ENCODE results near the gene DIRAS3. TPM values are rescaled to one million over a fixed set of nuclear protein-coding genes. Genes with fewer than 3 reads are reported as not detected.

The DIRAS3 gene
- polyA plus RNA-seq, 1 donor from 2014 or later = 8.0 TPM

DNA sequence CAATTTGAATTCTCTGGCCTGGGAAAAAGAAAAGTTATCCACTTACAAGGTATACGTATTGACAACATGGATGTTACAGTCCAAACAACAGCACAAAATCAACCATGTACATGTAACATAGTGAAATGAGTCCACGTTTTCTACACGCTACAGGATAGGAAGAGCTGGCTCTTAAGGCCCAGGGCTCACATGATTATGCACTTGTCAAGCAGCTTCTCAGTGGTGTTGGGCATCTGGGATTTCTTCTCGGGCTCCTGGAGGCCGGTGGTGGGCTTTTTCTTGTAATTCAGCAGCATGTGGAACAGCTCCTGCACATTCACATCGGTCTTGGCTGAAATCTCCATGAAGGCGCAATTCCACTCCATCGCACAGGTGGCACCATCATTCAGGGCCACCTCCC lies 4.0 kb downstream of the DIRAS3 start:
- no peaks in the 10 kb centered on the region for H3F3A ChIP-seq (ENCODE audit: insufficient read depth, low read length, poor library complexity, severe bottlenecking)
- no peaks in the 10 kb centered on the region for H4K20me1 ChIP-seq (ENCODE audit: insufficient read depth)
- H3K79me2 ChIP-seq (replicated peaks; ENCODE audit: insufficient read depth, low read length) = no peaks in the 10 kb centered on the region
- TF ChIP-seq RAD21 (conservative IDR thresholded peaks at IDR 0.05) = no peak
- no peak for TF ChIP-seq MXI1 (conservative IDR thresholded peaks at IDR 0.05; ENCODE audit: poor library complexity, severe bottlenecking)
- TF ChIP-seq TAF1 (IDR thresholded peaks at IDR 0.05; ENCODE audit: low read depth) = no peak
- no peak for TF ChIP-seq POLR2AphosphoS5 (IDR thresholded peaks at IDR 0.05)
- no peak overlapping the region for H3K4me3 ChIP-seq (ENCODE audit: low read length)
- no peak overlapping the region for H3K9ac ChIP-seq (ENCODE audit: low read length)
- H3K27ac ChIP-seq (ENCODE audit: low read length) = no peak overlapping the region
- no peaks in the 10 kb centered on the region for H3K36me3 ChIP-seq (ENCODE audit: insufficient read depth, low read length)
- H3K9me2 ChIP-seq (ENCODE audit: insufficient read depth, low read length) = no peaks in the 10 kb centered on the region
- no peak overlapping the region for H3K4me2 ChIP-seq (ENCODE audit: low read length)
- no peak overlapping the region for H2AFZ ChIP-seq (ENCODE audit: low read depth, low read length)
- peaks cover 26% of the 10 kb centered on the region for H3K27me3 ChIP-seq (ENCODE audit: insufficient read depth, low read depth, low read length)
- no peaks in the 10 kb centered on the region for H3K9me3 ChIP-seq (ENCODE audit: low read length)

DNA sequence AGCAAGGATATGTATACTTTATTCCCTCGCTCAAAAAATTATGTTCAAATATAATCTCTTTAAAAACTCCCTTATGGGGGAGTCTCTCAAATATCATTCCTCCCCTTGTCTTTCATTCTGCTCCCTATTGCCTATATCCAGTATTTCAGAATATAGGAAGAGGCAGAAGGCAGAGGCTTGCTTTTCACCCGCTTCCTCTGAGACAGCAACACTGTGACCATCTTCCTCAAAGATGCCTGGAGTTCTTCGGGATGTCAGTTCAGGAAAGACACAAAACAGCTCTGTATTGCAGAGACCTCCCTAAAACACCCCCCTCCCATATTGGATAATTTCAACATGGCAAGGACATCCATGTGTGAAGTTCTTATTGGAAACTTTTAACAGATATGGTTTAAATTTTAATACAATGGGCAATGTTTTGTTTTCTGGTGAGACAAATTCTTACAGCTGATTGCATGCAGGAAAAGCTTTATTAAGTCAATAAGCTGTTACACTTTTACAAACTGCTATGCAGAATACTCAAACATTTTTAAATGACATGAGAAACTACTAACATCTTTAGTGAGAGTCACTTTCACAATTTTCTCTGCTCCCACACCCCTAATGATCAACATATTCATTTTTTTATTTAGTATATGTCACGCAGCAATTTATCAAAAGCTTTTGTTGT lies 4.8 kb downstream of the DIRAS3 start:
- H4K20me1 ChIP-seq (ENCODE audit: insufficient read depth) = no peaks in the 10 kb centered on the region
- H3K9me3 ChIP-seq (ENCODE audit: low read length) = no peaks in the 10 kb centered on the region
- H3K79me2 ChIP-seq (replicated peaks; ENCODE audit: insufficient read depth, low read length) = no peaks in the 10 kb centered on the region
- no peaks in the 10 kb centered on the region for H3K9me2 ChIP-seq (ENCODE audit: insufficient read depth, low read length)
- peaks cover 18% of the 10 kb centered on the region for H3K27me3 ChIP-seq (ENCODE audit: insufficient read depth, low read depth, low read length)
- H3F3A ChIP-seq (ENCODE audit: insufficient read depth, low read length, poor library complexity, severe bottlenecking) = no peaks in the 10 kb centered on the region
- no peak overlapping the region for H3K4me3 ChIP-seq (ENCODE audit: low read length)
- H3K36me3 ChIP-seq (ENCODE audit: insufficient read depth, low read length) = no peaks in the 10 kb centered on the region
- H2AFZ ChIP-seq (ENCODE audit: low read depth, low read length) = no peak overlapping the region
- H3K9ac ChIP-seq (ENCODE audit: low read length) = no peak overlapping the region
- TF ChIP-seq POLR2AphosphoS5 (IDR thresholded peaks at IDR 0.05) (no peak), EZH2 (IDR thresholded peaks at IDR 0.05; ENCODE audit: borderline replicate concordance, insufficient read depth, low read length, poor library complexity, severe bottlenecking) (no peak), MXI1 (conservative IDR thresholded peaks at IDR 0.05; ENCODE audit: poor library complexity, severe bottlenecking) (no peak), SMC3 (conservative IDR thresholded peaks at IDR 0.05; ENCODE audit: poor library complexity) (no peak), TAF1 (IDR thresholded peaks at IDR 0.05; ENCODE audit: low read depth) (no peak), RAD21 (conservative IDR thresholded peaks at IDR 0.05) (no peak), EP300 (conservative IDR thresholded peaks at IDR 0.05; ENCODE audit: poor library complexity, severe bottlenecking) (no peak)
- TF ChIP-seq, protein P1, sequence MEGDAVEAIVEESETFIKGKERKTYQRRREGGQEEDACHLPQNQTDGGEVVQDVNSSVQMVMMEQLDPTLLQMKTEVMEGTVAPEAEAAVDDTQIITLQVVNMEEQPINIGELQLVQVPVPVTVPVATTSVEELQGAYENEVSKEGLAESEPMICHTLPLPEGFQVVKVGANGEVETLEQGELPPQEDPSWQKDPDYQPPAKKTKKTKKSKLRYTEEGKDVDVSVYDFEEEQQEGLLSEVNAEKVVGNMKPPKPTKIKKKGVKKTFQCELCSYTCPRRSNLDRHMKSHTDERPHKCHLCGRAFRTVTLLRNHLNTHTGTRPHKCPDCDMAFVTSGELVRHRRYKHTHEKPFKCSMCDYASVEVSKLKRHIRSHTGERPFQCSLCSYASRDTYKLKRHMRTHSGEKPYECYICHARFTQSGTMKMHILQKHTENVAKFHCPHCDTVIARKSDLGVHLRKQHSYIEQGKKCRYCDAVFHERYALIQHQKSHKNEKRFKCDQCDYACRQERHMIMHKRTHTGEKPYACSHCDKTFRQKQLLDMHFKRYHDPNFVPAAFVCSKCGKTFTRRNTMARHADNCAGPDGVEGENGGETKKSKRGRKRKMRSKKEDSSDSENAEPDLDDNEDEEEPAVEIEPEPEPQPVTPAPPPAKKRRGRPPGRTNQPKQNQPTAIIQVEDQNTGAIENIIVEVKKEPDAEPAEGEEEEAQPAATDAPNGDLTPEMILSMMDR (IDR thresholded peaks at IDR 0.05; ENCODE audit: poor library complexity, severe bottlenecking) = no peak
- TF ChIP-seq, protein P2, sequence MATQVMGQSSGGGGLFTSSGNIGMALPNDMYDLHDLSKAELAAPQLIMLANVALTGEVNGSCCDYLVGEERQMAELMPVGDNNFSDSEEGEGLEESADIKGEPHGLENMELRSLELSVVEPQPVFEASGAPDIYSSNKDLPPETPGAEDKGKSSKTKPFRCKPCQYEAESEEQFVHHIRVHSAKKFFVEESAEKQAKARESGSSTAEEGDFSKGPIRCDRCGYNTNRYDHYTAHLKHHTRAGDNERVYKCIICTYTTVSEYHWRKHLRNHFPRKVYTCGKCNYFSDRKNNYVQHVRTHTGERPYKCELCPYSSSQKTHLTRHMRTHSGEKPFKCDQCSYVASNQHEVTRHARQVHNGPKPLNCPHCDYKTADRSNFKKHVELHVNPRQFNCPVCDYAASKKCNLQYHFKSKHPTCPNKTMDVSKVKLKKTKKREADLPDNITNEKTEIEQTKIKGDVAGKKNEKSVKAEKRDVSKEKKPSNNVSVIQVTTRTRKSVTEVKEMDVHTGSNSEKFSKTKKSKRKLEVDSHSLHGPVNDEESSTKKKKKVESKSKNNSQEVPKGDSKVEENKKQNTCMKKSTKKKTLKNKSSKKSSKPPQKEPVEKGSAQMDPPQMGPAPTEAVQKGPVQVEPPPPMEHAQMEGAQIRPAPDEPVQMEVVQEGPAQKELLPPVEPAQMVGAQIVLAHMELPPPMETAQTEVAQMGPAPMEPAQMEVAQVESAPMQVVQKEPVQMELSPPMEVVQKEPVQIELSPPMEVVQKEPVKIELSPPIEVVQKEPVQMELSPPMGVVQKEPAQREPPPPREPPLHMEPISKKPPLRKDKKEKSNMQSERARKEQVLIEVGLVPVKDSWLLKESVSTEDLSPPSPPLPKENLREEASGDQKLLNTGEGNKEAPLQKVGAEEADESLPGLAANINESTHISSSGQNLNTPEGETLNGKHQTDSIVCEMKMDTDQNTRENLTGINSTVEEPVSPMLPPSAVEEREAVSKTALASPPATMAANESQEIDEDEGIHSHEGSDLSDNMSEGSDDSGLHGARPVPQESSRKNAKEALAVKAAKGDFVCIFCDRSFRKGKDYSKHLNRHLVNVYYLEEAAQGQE (IDR thresholded peaks at IDR 0.05; ENCODE audit: borderline replicate concordance) = no peak
- no peak overlapping the region for H3K27ac ChIP-seq (ENCODE audit: low read length)
- H3K4me2 ChIP-seq (ENCODE audit: low read length) = no peak overlapping the region
